Brain microvascular endothelial cell (primary cell): Measurements from ENCODE around the gene RTRAF.
A peak's percentile ranks its signal among the peaks of the same experiment; 100 is the strongest.

Experiments used
- DNase-seq: peaks from one replicate; pipeline ENCODE4 v3.0.0-alpha.2; 2020
- H3K27ac ChIP-seq: fragments of 250-450 bp; sonication (Bioruptor Pico); 2 replicates; pipeline ENCODE4 v1.5.1; 2020; ENCODE audit warnings: mild to moderate bottlenecking, moderate library complexity
- H3K27me3 ChIP-seq: fragments of 250-450 bp; sonication (Bioruptor Pico); replicated peaks from 2 replicates; pipeline ENCODE4 v1.5.1; 2020; ENCODE audit warnings: mild to moderate bottlenecking
- H3K36me3 ChIP-seq: fragments of 250-450 bp; sonication (Bioruptor Pico); replicated peaks from 2 replicates; pipeline ENCODE4 v1.5.1; 2020; ENCODE audit warnings: mild to moderate bottlenecking
- H3K4me3 ChIP-seq: 2 replicates; pipeline ENCODE4 v1.5.1; 2011; ENCODE audit warnings: low read depth, mild to moderate bottlenecking, control low read depth, low read length, moderate library complexity
- in situ Hi-C: cut with HindIII; loops from 2 replicates; pipeline ENCODE4 v1.10.0; 2017; ENCODE audit warnings: low sequenced_read_pairs, low pct_ligation_motif_present
- TF ChIP-seq, protein P1 (sequence below): IDR thresholded peaks from 2 replicates; pipeline ENCODE4 v1.5.1; 2011; ENCODE audit warnings: low read depth, mild to moderate bottlenecking, moderate library complexity, low read length, control low read depth, inconsistent platforms; ENCODE audit errors: missing control alignments

Gene RTRAF

DNA sequence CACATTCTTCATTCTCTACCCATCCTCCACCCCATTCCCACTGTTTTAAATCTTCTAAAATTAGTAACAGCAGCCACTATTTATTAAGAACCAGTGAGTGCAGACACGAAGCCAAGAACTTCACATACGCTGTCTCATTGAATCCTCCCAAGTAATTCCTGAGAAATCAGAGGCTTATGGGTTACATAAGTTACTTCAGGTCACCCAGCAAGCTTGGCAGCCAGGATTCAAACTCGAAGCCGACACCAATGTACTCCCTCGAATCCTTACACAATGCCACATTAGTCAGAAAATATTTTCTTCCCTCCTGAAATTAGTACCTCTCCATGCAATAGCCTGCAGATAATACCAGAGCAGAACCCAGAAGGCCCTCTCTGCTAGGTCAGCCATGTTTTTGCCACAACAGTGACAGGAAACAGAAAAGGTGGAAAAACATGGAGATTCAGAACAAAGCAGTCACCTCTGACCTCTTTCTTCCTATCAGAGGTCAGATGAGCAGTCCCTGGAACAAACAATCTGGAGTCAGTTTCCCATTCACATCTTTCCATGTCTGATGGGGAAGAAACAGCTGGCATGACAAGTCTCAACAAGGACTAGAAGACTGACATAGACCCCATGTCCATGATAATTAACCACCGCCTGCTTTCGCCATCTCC, 63.1 kb downstream of the RTRAF start:
- in situ Hi-C loops: no loop called here
- TF ChIP-seq, protein P1, sequence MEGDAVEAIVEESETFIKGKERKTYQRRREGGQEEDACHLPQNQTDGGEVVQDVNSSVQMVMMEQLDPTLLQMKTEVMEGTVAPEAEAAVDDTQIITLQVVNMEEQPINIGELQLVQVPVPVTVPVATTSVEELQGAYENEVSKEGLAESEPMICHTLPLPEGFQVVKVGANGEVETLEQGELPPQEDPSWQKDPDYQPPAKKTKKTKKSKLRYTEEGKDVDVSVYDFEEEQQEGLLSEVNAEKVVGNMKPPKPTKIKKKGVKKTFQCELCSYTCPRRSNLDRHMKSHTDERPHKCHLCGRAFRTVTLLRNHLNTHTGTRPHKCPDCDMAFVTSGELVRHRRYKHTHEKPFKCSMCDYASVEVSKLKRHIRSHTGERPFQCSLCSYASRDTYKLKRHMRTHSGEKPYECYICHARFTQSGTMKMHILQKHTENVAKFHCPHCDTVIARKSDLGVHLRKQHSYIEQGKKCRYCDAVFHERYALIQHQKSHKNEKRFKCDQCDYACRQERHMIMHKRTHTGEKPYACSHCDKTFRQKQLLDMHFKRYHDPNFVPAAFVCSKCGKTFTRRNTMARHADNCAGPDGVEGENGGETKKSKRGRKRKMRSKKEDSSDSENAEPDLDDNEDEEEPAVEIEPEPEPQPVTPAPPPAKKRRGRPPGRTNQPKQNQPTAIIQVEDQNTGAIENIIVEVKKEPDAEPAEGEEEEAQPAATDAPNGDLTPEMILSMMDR: no peak
- DNase-seq: peak; percentile 55
- Histone ChIP-seq H3K27me3 (no peaks in the 10 kb centered on the region), H3K27ac (peak overlapping the region; percentile 93), H3K4me3 (no peak overlapping the region), H3K36me3 (peaks cover 18% of the 10 kb centered on the region)

DNA sequence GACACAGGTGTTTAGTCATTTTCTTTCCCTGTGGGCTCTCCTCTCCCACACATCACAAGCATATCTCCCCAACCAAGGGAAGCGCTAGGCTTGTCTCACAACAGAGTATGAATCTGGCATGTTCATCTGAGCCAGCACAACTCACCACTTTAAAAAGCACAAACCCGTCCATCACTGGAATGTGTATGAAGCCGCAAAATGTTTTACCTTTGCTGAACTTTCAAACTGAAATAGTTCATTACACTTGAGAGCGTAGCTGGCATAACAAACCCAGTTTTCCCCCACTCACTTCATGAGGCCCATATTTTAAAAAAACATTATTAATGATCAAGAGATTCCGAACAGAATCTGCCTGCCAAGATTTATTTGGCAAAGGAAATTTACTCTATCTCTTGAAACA, 63.7 kb downstream of the RTRAF start:
- TF ChIP-seq, protein P1: no peak
- Histone ChIP-seq H3K27me3 (no peaks in the 10 kb centered on the region), H3K4me3 (no peak overlapping the region), H3K27ac (peak overlapping the region; percentile 93), H3K36me3 (peaks cover 13% of the 10 kb centered on the region)
- in situ Hi-C loops: no loop called here
- DNase-seq: peak; percentile 39

DNA sequence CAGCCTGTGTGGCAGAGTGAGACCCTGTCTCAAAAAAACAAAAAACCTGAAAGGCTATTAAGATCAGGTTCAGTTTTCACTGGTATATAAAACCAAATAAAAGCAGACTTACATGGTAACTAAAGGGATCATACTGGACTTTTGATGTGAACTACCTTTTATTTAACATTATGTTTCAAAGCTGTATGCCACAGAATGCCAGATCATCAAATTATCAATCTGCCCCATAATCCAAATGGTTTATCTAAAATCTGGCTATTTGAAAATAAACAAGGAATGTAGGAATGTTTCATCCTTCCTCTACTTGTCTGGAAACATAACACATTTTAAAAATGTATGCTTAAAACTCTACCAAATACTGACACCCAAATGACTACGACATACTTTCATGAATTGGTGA, 65.3 kb downstream of the RTRAF start:
- Histone ChIP-seq H3K27me3 (no peaks in the 10 kb centered on the region), H3K36me3 (peaks cover 28% of the 10 kb centered on the region), H3K4me3 (no peak overlapping the region), H3K27ac (no peak overlapping the region)
- TF ChIP-seq, protein P1: no peak
- in situ Hi-C loops: no loop called here
- no peak for DNase-seq

DNA sequence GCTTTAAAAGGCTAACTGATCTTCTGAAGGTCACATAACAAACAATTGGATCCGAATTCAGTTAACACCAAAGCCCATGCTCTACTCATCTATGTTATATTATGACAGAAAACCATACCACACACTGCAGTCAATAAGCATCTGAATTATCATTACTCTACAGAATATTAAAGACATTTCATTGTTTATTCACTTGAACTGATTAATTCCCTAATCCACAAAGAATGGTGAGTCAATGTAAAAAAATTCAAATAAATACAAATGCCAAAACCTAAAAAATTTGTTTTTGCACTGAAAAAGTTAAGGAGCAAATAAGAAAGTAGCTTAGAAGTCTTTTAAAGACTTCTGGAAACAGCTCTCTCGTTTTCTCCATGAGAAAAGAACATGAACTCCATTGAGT, 65.8 kb downstream of the RTRAF start:
- in situ Hi-C loops: no loop called here
- H3K4me3 ChIP-seq: no peak overlapping the region
- DNase-seq: no peak
- no peaks in the 10 kb centered on the region for H3K27me3 ChIP-seq
- H3K27ac ChIP-seq: peak overlapping the region; percentile 38
- peaks cover 28% of the 10 kb centered on the region for H3K36me3 ChIP-seq
- TF ChIP-seq, protein P1: no peak

GRCh38 chr14:52058341-52058740, 69.0 kb downstream of the RTRAF start:
- no peak for DNase-seq
- Histone ChIP-seq H3K27ac (no peak overlapping the region), H3K36me3 (peaks cover 26% of the 10 kb centered on the region)

DNA sequence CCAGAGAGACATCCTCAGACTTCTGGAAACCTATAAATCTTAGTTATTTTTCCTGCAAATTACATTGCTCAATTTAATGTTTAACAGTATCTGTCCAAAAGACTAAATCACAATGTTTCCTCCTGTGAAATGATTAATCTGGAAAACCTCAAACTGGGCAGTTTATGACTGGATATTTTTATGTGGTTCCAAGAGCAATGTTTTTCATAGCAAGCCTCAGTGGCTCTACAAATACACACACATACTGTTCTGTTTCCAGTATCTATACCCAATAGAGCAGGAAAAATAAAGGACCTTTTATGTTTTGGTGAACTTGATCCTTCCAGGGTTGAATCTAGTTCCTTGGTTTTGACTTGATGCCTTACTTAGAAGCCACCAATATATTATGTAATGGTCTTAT, 70.3 kb downstream of the RTRAF start:
- H3K27ac ChIP-seq: no peak overlapping the region
- DNase-seq: no peak
- TF ChIP-seq, protein P1: no peak
- no peak overlapping the region for H3K4me3 ChIP-seq
- H3K27me3 ChIP-seq: no peaks in the 10 kb centered on the region
- in situ Hi-C loops: no loop called here
- H3K36me3 ChIP-seq: peaks cover 21% of the 10 kb centered on the region

More at GRCh38 chr14:52058341-52058740, 69.0 kb downstream of the RTRAF start:
- in situ Hi-C loops: no loop called here
- Histone ChIP-seq H3K4me3 (no peak overlapping the region), H3K27me3 (no peaks in the 10 kb centered on the region)
- TF ChIP-seq, protein P1: no peak
